Thoracic aorta (tissue), 2 donors: Measurements from ENCODE around the gene TNFAIP2. TPM values are rescaled to one million over a fixed set of nuclear protein-coding genes. Genes with fewer than 3 reads are reported as not detected.

Experiments
- ATAC-seq: fragments of 150-250 bp; one replicate; pipeline ENCODE4 v1.8.0; 2017; ENCODE audit warnings: low read depth; ENCODE audit not compliant: insufficient number of reproducible peaks, low FRiP score
- DNase-seq: peaks from one replicate; pipeline ENCODE4 v3.0.0-alpha.2; 2020; ENCODE audit warnings: low spot score
- H3K27ac ChIP-seq, 2 donors: fragments of 200-600 bp; sonication (generic); 1 replicate in 1 of 2; 2 replicates in 1 of 2; pipeline ENCODE4 v1.5.1; 2016; ENCODE audit warnings: mild to moderate bottlenecking in 2 of 2, moderate library complexity in 2 of 2
- H3K27me3 ChIP-seq: fragments of 200-600 bp; sonication (generic); replicated peaks from 2 replicates; pipeline ENCODE4 v1.6.0; 2016; ENCODE audit warnings: mild to moderate bottlenecking; ENCODE audit not compliant: insufficient read depth
- H3K36me3 ChIP-seq: fragments of 200-600 bp; sonication (generic); one replicate; pipeline ENCODE4 v1.5.1; 2016
- H3K4me1 ChIP-seq, 2 donors: fragments of 200-600 bp; sonication (generic); 1 replicate in 1 of 2; 2 replicates in 1 of 2; pipeline versions ENCODE4 v1.5.1 to v1.6.0; 2016; ENCODE audit warnings: low read depth in 2 of 2, mild to moderate bottlenecking in 1 of 2; ENCODE audit not compliant: control insufficient read depth in 1 of 2
- H3K4me3 ChIP-seq: fragments of 200-600 bp; sonication (generic); 2 replicates; pipeline ENCODE4 v1.5.1; 2016; ENCODE audit warnings: mild to moderate bottlenecking
- H3K9me3 ChIP-seq: fragments of 200-600 bp; sonication (generic); 2 replicates; pipeline ENCODE4 v1.5.1; 2016
- CTCF ChIP-seq: fragments of 200-600 bp; sonication (generic); IDR thresholded peaks from one replicate; pipeline ENCODE4 v1.5.1; 2019; ENCODE audit warnings: antibody characterized with exemption
- total RNA-seq, 2 donors: library from RNA; depleted of rRNA; stranded (reverse); fragments of >200 nt; gene quantifications; one replicate each; pipeline versions ENCODE4 v1.1.0 to v1.2.3, GENCODE V29; 2016

TNFAIP2 gene
- total RNA-seq, 2 donors from 2014 or later = 135 to 228 TPM

GRCh38 chr14:103095210-103095778, 28.0 kb upstream of the TNFAIP2 start:
- no peaks in the 10 kb centered on the region for H3K36me3 ChIP-seq
- no peak overlapping the region for H3K27ac ChIP-seq
- no peak for ATAC-seq

GRCh38 chr14:103096387-103096786, 26.9 kb upstream of the TNFAIP2 start:
- ATAC-seq = no peak
- H3K4me3 ChIP-seq = no peak overlapping the region
- no peak overlapping the region for H3K27ac ChIP-seq
- DNase-seq = no peak
- H3K4me1 ChIP-seq = peaks cover under 1 to 1% of the 10 kb centered on the region in 2 donors
- H3K9me3 ChIP-seq = no peaks in the 10 kb centered on the region
- no peak for TF ChIP-seq CTCF
- H3K36me3 ChIP-seq = no peaks in the 10 kb centered on the region
- H3K27me3 ChIP-seq = no peaks in the 10 kb centered on the region

More at GRCh38 chr14:103095210-103095778, 28.0 kb upstream of the TNFAIP2 start:
- no peak for TF ChIP-seq CTCF
- H3K27me3 ChIP-seq = no peaks in the 10 kb centered on the region
- no peak for DNase-seq
- H3K4me3 ChIP-seq = no peak overlapping the region
- no peaks in the 10 kb centered on the region for H3K9me3 ChIP-seq
- peaks cover 5 to 6% of the 10 kb centered on the region in 2 donors for H3K4me1 ChIP-seq

- Histone ChIP-seq H3K4me3 (no peak overlapping the region), H3K36me3 (no peaks in the 10 kb centered on the region), H3K27me3 (peaks cover 5% of the 10 kb centered on the region), H3K4me1 (peaks cover 0 to 2% of the 10 kb centered on the region in 2 donors), H3K27ac (no peak overlapping the region), H3K9me3 (no peaks in the 10 kb centered on the region)
- ATAC-seq (no peak), DNase-seq (no peak)
- no peak for TF ChIP-seq CTCF
Observed at GRCh38 chr14:103097244-103097993, 25.8 kb upstream of the TNFAIP2 start.

- Histone ChIP-seq H3K27ac (no peak overlapping the region), H3K36me3 (no peaks in the 10 kb centered on the region), H3K9me3 (no peaks in the 10 kb centered on the region), H3K27me3 (peaks cover 10% of the 10 kb centered on the region), H3K4me1 (peaks cover 0 to 8% of the 10 kb centered on the region in 2 donors), H3K4me3 (no peak overlapping the region)
- DNase-seq = no peak
- TF ChIP-seq CTCF = no peak
- no peak for ATAC-seq
Observed at GRCh38 chr14:103097994-103098957, 25.0 kb upstream of the TNFAIP2 start.
